Muscle of leg (tissue), 11 donors: ENCODE data around the gene TNFRSF1A. TPM values are rescaled to one million over a fixed set of nuclear protein-coding genes. Genes with fewer than 3 reads are reported as not detected.

Source experiments
- DNase-seq: peaks from one replicate; pipeline ENCODE4 v3.0.0; 2013
- H3K27ac ChIP-seq: one replicate; pipeline ENCODE4 v1.5.1; 2013; ENCODE audit warnings: mild to moderate bottlenecking, low read length, control low read depth
- H3K27me3 ChIP-seq: one replicate; pipeline ENCODE4 v1.6.1; 2013; ENCODE audit warnings: low read length; ENCODE audit not compliant: control insufficient read depth, insufficient read depth
- H3K36me3 ChIP-seq: one replicate; pipeline ENCODE4 v1.6.1; 2013; ENCODE audit warnings: low read length; ENCODE audit not compliant: control insufficient read depth, insufficient read depth
- H3K4me1 ChIP-seq: one replicate; pipeline ENCODE4 v1.6.1; 2013; ENCODE audit warnings: low read length; ENCODE audit not compliant: control insufficient read depth, insufficient read depth
- H3K4me3 ChIP-seq: one replicate; pipeline ENCODE4 v1.5.1; 2013; ENCODE audit warnings: low read length, control low read depth
- H3K9me3 ChIP-seq: replicated peaks from 2 replicates; pipeline ENCODE4 v1.6.1; 2013; ENCODE audit warnings: low read depth, low read length; ENCODE audit not compliant: control insufficient read depth
- WGBS: methylation state at CpG from one replicate; pipeline ENCODE4 v1.1.5; 2013; ENCODE audit warnings: missing lambda C conversion rate; ENCODE audit not compliant: insufficient coverage; 5-methylcytosine and 5-hydroxymethylcytosine counted together
- polyA plus RNA-seq, 8 donors: library from polyadenylated mRNA; unstranded; fragments of 120-200 nt; gene quantifications; one replicate each; pipeline versions ENCODE4 v1.2.1 to v1.2.3, GENCODE V29; 2013; ENCODE audit warnings: inconsistent platforms in 1 of 8, low replicate concordance in 1 of 8; ENCODE audit not compliant: insufficient read length in 8 of 8, insufficient read depth in 1 of 8
- total RNA-seq: library from RNA; stranded (reverse); fragments of 120-200 nt; gene quantifications from one replicate; pipeline ENCODE4 v1.2.4, GENCODE V29; 2013

The TNFRSF1A gene
- total and polyA plus RNA-seq, 9 donors, result 38.5 to 92.0 (median 64.1) TPM

DNA sequence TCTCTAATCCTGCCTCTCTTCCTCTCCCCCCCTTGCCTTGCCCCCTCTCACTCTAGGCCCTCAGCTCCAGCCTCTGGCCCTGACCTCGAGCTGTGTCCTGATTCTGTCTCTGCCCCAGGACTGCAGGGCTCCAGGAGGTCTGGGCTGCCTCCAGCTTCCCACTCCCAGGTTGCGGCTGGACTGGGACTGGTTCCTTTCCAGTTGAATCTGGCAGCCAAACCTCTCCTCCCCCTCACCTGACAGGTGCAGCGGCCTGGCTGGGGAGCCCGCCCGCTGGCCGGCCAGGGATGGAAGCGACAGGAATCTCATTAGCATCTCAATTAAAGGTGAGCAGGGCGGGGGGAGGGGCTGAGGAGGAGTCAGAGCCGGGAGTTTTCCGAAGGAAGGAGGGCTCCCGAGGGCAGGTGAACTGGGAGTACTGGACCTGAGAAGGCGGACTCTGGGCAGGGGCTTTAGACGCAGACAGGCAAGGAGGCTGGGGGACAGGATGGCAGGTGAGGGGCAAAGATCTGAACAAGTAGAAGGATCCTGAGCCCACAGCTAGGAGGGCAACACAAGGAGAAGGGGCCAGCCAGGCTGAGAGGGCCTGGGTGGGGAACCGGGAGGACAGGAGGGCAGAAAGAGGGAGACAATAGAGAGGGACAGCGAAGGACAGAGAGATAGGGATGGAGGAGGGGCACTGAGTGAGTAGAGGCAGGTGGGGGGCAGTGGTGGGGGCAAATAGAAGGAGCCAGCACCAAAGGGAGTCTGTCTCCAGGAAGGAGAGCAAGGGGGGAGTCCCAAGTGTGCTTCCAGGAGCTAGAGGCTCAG lies 33.6 kb upstream of the TNFRSF1A start, which contains the start of gene SCNN1A:
Gene SCNN1A (minus strand): TSS at position 295 of the 810 bp plus-strand sequence. CDS start 780 bp downstream, outside the sequence.
- Histone ChIP-seq H3K4me1 (peaks cover 15% of the 10 kb centered on the region), H3K9me3 (no peaks in the 10 kb centered on the region), H3K27me3 (no peaks in the 10 kb centered on the region), H3K36me3 (no peaks in the 10 kb centered on the region), H3K27ac (no peak within 1 kb of the TSS), H3K4me3 (no peak within 1 kb of the TSS)
- WGBS, result 67% methylated on average over 13 of the region's 15 CpGs
- no peak for DNase-seq

DNA sequence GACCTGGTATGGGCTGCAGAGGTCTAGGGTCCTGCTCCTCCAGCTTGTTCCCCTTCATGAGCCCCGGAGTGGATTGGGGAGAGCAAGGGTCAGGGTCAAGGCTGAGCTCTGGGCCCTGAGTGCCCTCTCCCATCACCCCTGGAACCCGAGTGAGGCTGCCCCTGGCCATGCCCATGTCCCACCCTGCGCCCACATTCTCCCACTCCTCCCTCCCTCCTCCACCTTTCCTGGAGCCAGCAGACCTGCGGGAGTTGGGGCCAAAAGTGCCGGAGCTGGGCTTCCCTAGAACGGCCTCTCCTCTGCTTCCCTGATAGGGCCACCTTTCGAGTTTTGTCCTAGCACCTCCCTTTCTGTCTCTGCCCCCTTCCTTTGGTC lies 32.9 kb upstream of the TNFRSF1A start:
- Histone ChIP-seq H3K36me3 (no peaks in the 10 kb centered on the region), H3K27me3 (no peaks in the 10 kb centered on the region), H3K4me3 (no peak overlapping the region), H3K27ac (no peak overlapping the region), H3K9me3 (no peaks in the 10 kb centered on the region), H3K4me1 (peaks cover 15% of the 10 kb centered on the region)
- 59% methylated on average over 6 of the region's 7 CpGs for WGBS
- DNase-seq, result no peak

DNA sequence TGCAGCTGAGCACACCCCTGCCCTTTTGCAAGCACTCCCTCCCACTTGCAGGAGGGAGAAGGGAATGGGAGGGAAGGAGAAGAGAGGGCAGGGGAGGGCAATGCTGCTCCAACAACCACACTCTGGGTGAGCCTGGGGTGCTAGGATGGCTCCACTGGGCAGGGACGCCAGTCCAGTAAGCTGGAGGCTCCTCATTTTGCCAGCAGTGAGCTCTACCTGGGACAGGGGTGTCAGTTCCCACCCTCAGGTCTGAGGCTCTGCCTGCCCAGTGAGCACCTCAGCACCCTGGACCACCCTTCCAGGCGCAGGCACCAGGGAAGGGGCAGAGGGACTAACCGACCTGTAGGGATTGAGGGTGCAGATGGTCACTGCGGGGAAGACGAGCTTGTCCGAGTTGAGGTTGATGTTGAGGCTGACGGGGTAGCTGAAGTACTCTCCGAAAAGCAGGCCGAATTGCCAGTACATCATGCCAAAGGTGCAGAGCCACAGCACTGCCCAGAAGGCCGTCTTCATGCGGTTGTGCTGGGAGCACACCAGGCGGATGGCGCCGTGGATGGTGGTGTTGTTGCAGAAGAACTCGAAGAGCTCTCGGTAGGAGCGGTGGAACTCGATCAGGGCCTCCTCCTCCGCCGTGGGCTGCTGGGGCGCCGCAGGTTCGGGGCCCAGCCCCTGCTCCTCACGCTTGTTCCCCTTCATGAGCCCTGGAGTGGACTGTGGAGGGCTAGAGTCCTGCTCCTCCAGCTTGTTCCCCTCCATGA lies 32.3 kb upstream of the TNFRSF1A start:
- no peak for DNase-seq
- Histone ChIP-seq H3K36me3 (no peaks in the 10 kb centered on the region), H3K27me3 (no peaks in the 10 kb centered on the region), H3K9me3 (no peaks in the 10 kb centered on the region), H3K27ac (no peak overlapping the region), H3K4me1 (peaks cover 15% of the 10 kb centered on the region), H3K4me3 (no peak overlapping the region)
- WGBS, result 78% methylated on average over 22 of the region's 24 CpGs

DNA sequence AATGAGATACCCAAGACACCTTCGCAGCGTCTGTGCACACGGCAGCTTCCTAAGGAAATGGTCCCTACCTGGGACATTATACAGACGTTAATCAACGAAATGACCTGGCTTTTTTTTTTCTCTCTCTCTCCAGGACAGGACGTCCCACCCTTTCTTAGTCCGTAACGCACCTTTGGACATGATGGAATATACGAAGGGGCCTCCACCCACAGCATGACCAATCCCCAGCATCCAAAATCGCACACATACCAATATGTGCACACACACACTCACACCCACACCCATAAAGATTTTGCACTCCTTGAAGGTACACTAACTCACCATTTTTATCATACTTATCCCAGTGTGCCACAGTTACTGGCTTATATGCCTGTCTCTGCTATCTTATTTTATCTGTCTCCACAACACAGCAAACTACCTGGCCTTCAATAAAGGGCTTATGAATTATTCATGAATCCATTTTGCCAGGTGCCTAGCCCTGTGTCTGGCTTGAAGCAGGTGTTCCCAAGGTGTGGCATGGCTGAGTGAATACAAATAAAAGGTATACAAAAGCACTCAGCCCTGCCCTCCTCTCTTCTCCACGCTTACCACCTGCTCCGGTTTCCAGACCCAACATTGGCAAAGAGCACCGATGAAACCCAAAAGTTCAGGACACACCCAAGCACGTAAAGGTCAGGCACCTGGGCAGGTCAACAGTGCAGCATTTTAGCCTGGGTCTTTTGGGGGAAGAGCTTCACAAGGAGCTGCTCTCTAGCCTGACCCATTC lies 31.3 kb upstream of the TNFRSF1A start:
- no peaks in the 10 kb centered on the region for H3K36me3 ChIP-seq

DNA sequence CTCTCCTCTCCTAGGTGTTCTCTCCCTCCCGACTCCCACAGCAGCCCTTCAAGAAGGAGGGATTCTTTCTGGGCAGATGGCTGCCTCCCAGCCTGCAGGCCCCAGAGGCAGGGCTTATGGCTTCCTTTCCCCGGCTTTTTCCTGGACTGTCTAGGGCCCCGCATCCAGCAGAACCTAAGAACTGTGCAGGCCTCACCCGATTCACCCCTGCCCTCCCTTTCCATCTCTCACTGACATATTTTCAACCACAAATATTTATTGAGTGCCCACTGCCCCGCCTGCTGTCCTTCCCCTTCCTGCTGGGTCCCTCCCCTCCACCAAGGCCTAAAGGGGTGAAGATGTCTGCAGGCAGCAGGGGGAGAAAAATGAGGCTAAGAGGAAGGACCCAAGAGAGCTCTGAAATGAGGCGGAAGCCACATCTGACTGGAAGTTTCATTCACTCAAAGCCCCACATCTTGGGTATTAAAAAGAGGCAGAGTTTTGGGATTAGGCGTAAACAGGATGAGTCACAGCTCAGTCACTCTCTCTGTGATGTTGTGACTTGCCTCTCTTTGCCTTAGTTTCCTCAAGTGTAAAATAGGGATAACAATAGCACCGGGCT lies 30.6 kb upstream of the TNFRSF1A start:
- Histone ChIP-seq H3K9me3 (no peaks in the 10 kb centered on the region), H3K27me3 (no peaks in the 10 kb centered on the region), H3K4me3 (no peak overlapping the region), H3K27ac (peak overlapping the region; percentile 32), H3K4me1 (peaks cover 15% of the 10 kb centered on the region), H3K36me3 (no peaks in the 10 kb centered on the region)
- DNase-seq, result no peak
- WGBS, result 10% methylated on average over 4 of the region's 8 CpGs

More for the DNA sequence above, 31.3 kb upstream of the TNFRSF1A start:
- Histone ChIP-seq H3K27me3 (no peaks in the 10 kb centered on the region), H3K4me1 (peaks cover 15% of the 10 kb centered on the region), H3K27ac (no peak overlapping the region), H3K9me3 (no peaks in the 10 kb centered on the region), H3K4me3 (no peak overlapping the region)
- 71% methylated on average over 8 of the region's 14 CpGs for WGBS
- DNase-seq, result no peak

DNA sequence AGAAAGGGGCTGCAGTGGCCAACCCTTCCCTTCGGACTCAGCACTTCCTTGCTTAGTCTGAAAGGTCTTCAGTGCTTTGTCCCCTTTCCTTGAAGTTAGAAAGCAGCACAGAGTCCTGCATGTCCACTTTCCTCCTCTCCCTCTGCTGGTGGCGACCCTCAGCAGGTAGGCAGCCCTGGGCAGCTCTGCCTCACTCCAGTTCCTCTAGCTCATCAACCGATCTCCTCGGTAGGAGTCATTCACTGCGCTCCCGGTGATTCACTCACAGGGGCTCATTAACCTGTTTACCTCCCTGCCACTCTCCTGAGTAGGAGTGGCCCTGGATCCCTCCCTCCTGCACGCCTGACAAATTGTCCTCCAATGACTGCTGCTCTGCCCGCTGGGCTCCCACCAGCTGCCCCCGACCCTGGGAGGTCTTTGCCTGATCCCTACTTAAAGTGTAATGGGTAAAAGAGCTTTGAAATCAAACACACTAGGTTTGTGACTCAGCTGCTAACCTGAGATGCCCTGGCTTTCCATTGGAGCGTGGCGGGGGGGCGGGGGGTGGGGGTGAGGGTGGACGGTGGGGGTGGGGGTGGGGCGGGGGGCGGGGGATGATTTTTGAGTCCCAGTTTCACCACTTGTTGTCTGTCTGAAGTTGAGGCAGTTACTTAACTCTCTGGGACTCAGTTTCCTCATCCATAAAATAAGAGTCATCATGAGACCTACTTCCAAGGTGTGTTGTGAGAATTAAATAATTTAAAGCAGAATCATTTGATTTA lies 29.3 kb upstream of the TNFRSF1A start:
- no peaks in the 10 kb centered on the region for H3K36me3 ChIP-seq
- no peak for DNase-seq
- H3K27ac ChIP-seq, result no peak overlapping the region
- H3K27me3 ChIP-seq, result no peaks in the 10 kb centered on the region
- peaks cover 6% of the 10 kb centered on the region for H3K4me1 ChIP-seq
- H3K9me3 ChIP-seq, result no peaks in the 10 kb centered on the region
- WGBS, result 67% methylated on average over 7 of the region's 15 CpGs
- H3K4me3 ChIP-seq, result no peak overlapping the region

DNA sequence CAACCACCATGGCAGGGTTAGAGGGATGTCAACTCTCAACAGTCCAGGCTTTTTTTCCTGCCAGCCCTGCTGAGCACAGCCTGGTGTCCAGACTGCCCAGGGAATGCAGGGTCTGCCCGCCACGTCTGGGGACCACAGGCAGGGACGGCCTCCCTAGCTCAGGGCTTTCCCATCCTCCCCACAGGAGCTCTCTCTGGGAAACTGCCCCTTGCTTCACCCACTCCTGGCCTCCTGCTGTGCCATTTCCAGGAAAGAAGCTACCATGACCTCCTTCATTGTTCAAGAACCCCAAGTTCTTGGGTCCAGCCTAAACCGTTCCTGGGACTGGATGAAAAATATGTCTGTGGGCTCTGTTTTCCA lies 28.7 kb upstream of the TNFRSF1A start:
- DNase-seq, result no peak
- H3K27me3 ChIP-seq, result no peaks in the 10 kb centered on the region
- H3K4me1 ChIP-seq, result peaks cover under 1% of the 10 kb centered on the region
- WGBS, result 83% methylated on average over 3 of the region's 4 CpGs
- no peaks in the 10 kb centered on the region for H3K36me3 ChIP-seq
- no peaks in the 10 kb centered on the region for H3K9me3 ChIP-seq
- H3K27ac ChIP-seq, result no peak overlapping the region
- H3K4me3 ChIP-seq, result no peak overlapping the region

DNA sequence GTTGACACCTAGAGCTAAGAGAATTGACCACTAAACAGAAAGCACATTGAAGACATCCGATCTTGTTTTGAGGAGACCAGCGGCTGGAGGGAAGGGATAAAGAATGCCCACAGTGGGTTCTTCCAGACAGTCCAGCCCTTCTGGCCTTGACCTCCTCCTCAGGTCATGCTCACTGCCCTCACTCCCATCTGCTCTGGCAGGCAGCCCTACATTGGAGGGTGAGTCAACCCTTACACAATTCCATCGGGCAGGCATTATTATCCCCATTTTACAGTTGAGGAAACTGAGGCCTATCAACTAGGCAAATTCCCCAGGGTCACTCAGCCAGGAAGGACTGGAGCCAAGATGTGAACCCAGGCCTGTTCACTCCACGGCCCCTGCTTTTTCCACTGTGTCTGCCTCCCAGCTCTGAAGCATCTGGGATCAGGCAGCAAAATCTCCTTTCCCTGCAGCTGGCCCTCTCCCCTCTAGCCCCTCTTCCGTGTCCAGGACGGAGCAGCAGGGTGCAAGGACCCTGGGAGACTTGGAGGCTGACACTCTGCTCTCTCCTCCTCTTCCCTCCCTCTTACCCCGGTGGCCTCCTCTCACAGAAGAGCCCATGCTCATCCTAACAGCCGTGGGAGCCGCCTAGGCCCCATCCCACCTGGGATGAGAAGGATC lies 28.2 kb upstream of the TNFRSF1A start:
- Histone ChIP-seq H3K4me1 (no peaks in the 10 kb centered on the region), H3K27ac (no peak overlapping the region), H3K9me3 (no peaks in the 10 kb centered on the region), H3K36me3 (no peaks in the 10 kb centered on the region), H3K4me3 (no peak overlapping the region), H3K27me3 (no peaks in the 10 kb centered on the region)
- DNase-seq, result no peak
- WGBS, result 60% methylated on average over 3 of the region's 9 CpGs

DNA sequence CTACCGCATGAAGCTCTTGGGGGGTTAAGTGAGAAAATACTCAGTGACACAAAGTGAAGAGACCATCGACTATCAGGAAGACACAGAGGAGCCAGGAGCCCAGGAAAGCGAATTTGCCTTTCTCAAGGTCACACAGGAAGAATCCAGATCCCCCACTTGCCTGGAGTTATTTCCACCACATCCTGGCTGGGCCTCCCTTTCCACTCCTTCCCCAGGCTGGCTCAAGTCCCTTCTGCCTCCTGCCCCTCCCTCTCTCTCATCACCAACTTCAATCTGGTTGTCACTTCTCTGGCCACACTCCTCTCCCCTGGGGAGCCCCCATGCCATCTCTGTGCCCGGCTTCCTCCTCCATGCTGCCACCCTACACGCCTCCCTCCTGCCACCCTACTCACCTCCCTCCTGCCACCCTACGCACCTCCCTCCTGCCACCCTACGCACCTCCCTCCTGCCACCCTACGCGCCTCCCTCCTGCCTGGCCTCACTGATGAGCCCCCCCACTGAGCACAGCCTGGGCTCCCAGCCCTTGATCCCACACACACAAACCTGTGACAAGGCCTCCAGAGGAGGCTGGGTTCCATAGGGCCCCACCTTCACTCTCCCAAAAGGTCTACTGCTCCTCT lies 27.1 kb upstream of the TNFRSF1A start:
- Histone ChIP-seq H3K4me3 (no peak overlapping the region), H3K36me3 (no peaks in the 10 kb centered on the region), H3K27me3 (no peaks in the 10 kb centered on the region), H3K4me1 (no peaks in the 10 kb centered on the region), H3K27ac (no peak overlapping the region), H3K9me3 (no peaks in the 10 kb centered on the region)
- DNase-seq, result no peak
- WGBS, result 78% methylated on average over 9 of the region's 9 CpGs
